ENCODE results near the gene NOS2.

DNA sequence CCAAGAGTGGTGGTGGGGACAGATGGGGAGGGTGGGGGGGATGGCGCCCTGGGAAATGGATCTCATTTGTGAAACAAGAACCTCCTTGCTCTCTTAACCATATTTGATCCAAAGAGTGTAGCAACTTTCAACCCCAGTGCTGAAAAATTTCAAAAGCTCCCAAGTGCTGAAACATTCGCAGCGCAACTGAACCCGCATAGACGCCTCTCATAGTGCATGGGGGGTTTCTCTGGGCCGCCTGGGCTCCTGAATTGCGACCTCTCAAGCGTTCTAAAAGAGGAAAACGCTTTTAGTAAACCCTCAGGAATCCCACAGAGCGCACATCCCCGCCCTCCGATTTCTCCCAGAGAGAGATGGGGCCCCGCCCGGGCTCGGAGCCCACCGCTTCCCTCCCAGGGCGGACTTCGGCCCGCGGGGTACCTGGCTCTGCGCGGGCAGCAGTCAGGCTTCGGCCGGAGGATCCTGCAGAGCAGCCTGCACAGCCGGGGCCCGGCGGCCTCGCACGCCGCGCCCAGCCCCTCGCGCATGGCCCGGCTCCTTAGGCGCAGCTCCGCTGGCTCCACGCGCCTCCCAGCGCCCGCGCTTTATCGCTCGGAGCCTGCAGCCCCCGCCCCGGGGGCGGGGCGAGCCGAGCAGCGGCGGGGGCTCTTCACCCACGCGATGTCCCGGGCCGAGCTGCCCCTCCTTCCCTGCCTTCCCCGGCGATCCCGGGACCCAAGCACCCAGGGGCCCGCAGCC is 7.0 kb downstream of the NOS2 start:
- TF ChIP-seq POLR2A (IDR thresholded peaks at IDR 0.05; ENCODE audit: low read depth, low read length) (no peak), POLR2AphosphoS5 (IDR thresholded peaks at IDR 0.05; ENCODE audit: low read depth, low read length) (no peak)

Measured in GM12892 (cell line).